ENCODE results near the gene RGL3.
A peak's percentile ranks its signal among the peaks of the same experiment; 100 is the strongest.

Gene RGL3

DNA sequence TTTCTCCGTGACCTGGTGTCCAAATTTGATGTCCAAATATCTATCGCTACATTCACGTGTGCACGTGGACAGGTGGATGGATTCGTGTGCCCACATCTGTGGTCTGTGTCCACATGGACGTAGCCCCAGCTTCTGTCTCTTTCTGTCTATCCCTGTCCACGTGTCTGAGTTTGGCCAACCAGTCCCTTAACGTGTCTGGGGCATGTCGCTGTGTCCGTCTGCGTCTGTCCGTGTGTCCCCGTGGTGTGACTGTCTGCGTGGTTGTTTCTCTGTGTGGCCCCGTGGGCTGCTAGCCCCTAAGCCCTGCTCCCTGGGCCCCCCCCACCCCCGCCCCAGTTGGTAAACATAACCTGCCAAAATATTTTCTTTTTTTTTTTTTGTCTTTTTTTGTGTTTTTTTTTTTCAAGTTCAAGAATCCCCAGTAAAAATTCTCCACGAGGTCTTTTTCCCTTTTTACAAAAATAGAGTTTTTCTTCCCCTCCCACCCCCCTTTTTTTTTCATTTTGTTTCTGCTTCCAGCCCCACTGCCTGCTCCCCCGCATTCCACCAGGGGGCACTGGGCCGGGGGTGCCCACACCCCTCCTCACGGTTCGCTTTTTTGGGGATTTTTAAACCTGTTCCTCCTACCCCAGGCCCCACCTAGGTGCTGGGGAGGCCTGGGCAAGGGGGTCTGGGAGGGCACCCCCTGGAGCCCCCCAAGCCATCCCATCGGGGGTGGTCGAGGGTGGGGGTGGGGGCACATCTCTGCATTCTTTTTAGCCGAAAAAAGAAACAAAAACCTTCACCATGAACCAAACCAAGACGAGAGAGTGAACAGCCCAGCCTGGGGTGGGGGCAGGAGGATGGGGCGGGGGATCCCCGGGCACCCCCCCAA is 34.6 kb upstream of the RGL3 start:
- DNase-seq (no peak), ATAC-seq (replicated peaks) (peak in 1 of 2 donors; percentile 34)
- Mint-ChIP-seq H3K9me3 (no peaks in the 10 kb centered on the region), H3K36me3 (peaks cover 14 to 20% of the 10 kb centered on the region in 2 donors), H3K4me1 (peaks cover 0 to 2% of the 10 kb centered on the region in 2 donors), H3K27me3 (peaks cover 0 to 15% of the 10 kb centered on the region in 2 donors), H3K27ac (no peak overlapping the region), H3K4me3 (no peak overlapping the region)

DNA sequence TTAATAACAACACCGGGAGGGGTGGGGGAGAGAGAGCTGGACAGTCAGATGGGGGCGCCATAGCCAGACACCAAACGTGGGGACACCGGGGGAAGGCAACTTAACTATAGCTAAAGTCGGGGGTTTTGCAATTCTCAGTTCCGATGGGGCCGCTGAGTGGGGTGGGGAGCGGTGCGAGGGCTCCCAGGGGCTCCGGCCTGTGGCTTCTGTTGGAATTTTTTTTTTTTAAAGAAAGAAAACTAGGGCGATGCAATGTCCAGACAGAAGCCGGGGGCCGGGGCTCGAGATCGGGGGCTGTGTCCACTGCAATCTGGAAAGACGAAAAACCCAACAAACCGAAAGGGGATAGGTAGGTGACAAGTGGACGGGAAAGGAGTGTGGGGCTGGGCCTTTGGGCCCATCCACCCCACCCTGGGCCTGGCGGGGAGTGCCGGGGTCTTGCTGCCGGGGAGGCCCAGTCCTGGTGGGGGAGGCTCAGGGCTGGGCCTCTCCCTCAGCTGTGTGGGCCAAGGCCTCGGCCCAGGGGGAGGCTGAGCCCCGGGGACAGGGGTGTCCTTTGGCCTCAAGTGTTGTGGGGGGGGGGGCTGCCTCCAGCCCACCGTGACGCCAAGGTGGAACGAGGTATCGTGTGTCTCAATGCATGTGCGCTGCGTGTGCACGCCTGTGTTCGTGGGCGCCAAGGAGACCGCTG is 33.7 kb upstream of the RGL3 start:
- peaks cover 0 to 6% of the 10 kb centered on the region in 2 donors for H3K27me3 Mint-ChIP-seq
- H3K9me3 Mint-ChIP-seq, result no peaks in the 10 kb centered on the region
- no peak overlapping the region for H3K27ac Mint-ChIP-seq
- ATAC-seq (replicated peaks), result no peak
- DNase-seq, result no peak
- H3K4me1 Mint-ChIP-seq, result peaks cover 0 to 2% of the 10 kb centered on the region in 2 donors
- H3K36me3 Mint-ChIP-seq, result peaks cover 19 to 27% of the 10 kb centered on the region in 2 donors
- H3K4me3 Mint-ChIP-seq, result no peak overlapping the region

DNA sequence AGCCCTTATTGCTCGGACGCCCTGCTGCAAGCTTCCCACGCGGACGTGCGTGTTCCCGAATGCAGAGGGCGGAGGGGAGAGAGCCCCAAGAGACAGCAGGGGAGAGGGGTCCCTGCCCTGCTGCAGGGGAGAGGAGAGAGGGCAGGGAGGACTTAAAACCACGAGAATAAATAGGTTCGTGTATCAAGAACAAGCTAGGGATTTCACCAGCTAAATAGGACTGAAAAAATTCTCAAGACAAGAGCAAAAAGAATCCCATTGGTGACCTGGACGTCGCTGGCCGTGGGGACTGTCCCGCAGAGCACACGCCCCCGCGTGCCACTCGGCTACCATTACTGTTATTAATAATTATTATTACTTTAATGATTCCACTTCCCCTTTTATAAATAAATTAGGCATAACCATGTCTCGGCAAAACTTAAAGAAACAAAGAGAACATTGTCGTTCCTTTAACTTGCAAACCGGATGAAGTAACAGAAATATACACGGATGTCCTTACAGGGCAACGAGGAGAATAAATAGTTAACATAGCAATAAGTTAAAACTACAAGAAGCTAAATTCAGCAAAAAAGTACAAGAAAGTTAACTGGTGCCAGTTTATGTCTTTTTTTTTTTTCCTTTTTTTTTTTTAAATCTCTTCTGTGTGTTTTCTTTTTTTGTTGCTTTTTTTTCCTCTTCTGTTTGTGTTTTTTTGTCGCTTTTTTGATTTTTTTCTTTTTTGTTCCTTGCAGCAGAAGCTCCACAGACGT is 32.9 kb upstream of the RGL3 start:
- H3K4me3 Mint-ChIP-seq, result no peak overlapping the region
- peak in 1 of 2 donors; percentile 29 for ATAC-seq (replicated peaks)
- no peak overlapping the region for H3K27ac Mint-ChIP-seq
- peaks cover 0 to 2% of the 10 kb centered on the region in 2 donors for H3K4me1 Mint-ChIP-seq
- H3K36me3 Mint-ChIP-seq, result peaks cover 22 to 31% of the 10 kb centered on the region in 2 donors
- no peak for DNase-seq
- H3K9me3 Mint-ChIP-seq, result no peaks in the 10 kb centered on the region
- no peaks in the 10 kb centered on the region for H3K27me3 Mint-ChIP-seq

DNA sequence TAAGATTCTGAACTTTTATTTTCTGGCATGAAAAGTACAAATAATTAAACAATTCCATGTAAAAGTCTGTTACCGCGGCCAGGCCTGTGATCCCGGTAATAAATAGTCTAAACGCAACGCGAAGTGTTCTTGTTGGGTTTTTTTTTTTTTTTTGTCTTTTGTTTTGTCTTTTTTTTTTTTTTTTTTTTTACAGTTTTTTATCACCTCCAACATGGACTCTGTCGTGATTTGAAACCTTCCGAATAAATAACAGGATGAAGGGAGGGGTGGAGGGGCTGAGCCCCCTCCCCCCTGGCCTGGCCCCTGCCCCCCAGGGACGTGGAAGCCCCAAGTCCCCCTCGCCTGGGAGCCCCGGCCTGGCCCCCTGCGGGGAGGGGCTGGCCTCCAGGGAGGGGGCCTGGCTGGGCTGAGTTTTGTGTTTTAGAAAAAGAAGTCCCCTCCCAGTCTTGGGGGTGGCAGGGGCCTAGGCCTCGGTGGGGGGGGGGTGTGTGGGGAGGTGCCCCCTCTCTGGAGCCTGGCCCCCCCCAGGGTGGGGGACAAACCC is 32.3 kb upstream of the RGL3 start:
- Mint-ChIP-seq H3K4me3 (no peak overlapping the region), H3K9me3 (no peaks in the 10 kb centered on the region), H3K27ac (no peak overlapping the region), H3K4me1 (peaks cover 0 to 4% of the 10 kb centered on the region in 2 donors), H3K27me3 (no peaks in the 10 kb centered on the region), H3K36me3 (peaks cover 22 to 36% of the 10 kb centered on the region in 2 donors)
- DNase-seq (no peak), ATAC-seq (replicated peaks) (no peak)

DNA sequence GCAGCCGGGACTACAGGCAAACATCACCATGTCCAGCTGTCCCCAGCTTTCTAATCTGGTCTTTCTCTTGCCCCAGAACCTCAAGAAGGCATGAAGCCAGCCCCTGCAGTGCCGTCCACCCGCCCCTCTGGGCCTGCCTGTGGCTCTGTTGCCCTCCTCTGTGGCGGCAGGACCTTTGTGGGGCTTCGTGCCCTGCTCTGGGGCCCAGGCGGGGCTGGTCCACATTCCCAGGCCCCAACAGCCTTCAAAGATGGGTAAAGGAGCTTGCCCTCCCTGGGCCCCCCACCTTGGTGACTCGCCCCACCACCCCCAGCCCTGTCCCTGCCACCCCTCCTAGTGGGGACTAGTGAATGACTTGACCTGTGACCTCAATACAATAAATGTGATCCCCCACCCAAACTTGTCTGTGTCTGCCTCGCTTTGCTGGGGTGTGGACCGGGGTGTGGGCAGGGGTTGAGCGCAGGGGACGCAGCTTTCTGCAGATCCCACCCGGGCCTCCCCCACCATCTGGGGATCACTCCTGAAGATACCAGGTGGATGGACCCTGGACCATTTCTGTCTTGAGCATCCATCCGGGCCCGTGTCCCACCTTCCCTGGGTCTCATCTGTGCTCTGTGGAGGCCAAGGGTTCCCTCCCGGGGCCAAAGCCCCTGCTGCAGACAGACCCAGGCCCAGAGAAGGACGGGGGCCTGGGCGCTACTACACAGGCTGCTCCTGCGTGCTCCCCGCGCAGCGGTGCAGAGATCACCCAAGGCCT is 31.6 kb upstream of the RGL3 start:
- Mint-ChIP-seq H3K4me3 (no peak overlapping the region), H3K27me3 (no peaks in the 10 kb centered on the region)

DNA sequence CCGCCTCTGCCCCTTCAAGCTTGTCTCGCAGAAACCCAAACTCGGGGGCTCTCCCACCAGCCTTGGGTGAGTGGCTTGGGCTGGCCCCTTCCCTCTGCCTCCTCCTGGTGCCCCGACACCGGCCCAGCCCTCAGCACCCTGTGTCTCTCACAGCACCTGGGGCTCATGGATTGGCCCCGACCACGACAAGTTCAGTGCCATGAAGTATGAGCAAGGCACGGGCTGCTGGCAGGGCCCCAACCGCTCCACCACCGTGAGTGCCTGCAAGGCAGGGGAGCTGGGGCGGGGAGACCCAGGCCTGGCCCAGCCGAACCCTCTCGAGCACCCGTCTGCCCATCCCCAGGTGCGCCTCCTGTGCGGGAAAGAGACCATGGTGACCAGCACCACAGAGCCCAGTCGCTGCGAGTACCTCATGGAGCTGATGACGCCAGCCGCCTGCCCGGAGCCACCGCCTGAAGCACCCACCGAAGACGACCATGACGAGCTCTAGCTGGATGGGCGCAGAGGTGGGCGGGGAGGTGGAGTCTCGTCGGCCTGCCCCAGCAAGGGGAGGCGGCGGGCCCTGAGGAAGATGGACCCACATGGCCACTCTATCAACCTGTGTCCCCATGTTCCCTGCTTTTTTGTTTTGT is 29.9 kb upstream of the RGL3 start:
- Mint-ChIP-seq H3K36me3 (peaks cover 26 to 52% of the 10 kb centered on the region in 2 donors), H3K27ac (no peak overlapping the region), H3K27me3 (no peaks in the 10 kb centered on the region), H3K4me3 (no peak overlapping the region), H3K9me3 (no peaks in the 10 kb centered on the region), H3K4me1 (peaks cover 3 to 10% of the 10 kb centered on the region in 2 donors)
- DNase-seq (no peak), ATAC-seq (replicated peaks) (no peak)

More for the DNA sequence above, 31.6 kb upstream of the RGL3 start:
- no peak for DNase-seq
- Mint-ChIP-seq H3K27ac (no peak overlapping the region), H3K36me3 (peaks cover 22 to 36% of the 10 kb centered on the region in 2 donors), H3K9me3 (no peaks in the 10 kb centered on the region), H3K4me1 (peaks cover 0 to 4% of the 10 kb centered on the region in 2 donors)
- no peak for ATAC-seq (replicated peaks)

DNA sequence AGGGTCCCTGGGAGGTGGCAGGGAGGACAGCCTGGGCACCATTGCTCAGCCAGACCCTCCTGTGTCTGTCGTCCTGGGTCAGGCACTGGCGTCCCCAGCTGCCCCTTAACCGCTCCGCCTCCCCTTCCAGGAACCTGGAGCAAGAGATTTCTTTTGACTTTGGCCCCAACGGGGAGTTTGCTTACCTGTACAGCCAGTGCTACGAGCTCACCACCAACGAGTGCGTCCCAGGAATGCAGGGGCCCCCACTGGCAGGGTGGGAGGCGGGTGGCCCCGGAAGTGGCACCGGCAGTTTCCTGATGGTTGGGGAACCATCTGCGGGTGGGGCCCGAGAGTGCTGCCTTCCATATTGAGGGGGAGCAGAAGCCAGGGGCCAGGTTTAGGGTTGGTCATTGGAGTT is 29.3 kb upstream of the RGL3 start:
- ATAC-seq (replicated peaks) (no peak), DNase-seq (no peak)
- peaks cover 5 to 11% of the 10 kb centered on the region in 2 donors for H3K4me1 Mint-ChIP-seq
- no peak overlapping the region for H3K4me3 Mint-ChIP-seq
- H3K9me3 Mint-ChIP-seq, result no peaks in the 10 kb centered on the region
- peaks cover 28 to 54% of the 10 kb centered on the region in 2 donors for H3K36me3 Mint-ChIP-seq
- H3K27ac Mint-ChIP-seq, result peak overlapping the region; percentile 37
- no peaks in the 10 kb centered on the region for H3K27me3 Mint-ChIP-seq

DNA sequence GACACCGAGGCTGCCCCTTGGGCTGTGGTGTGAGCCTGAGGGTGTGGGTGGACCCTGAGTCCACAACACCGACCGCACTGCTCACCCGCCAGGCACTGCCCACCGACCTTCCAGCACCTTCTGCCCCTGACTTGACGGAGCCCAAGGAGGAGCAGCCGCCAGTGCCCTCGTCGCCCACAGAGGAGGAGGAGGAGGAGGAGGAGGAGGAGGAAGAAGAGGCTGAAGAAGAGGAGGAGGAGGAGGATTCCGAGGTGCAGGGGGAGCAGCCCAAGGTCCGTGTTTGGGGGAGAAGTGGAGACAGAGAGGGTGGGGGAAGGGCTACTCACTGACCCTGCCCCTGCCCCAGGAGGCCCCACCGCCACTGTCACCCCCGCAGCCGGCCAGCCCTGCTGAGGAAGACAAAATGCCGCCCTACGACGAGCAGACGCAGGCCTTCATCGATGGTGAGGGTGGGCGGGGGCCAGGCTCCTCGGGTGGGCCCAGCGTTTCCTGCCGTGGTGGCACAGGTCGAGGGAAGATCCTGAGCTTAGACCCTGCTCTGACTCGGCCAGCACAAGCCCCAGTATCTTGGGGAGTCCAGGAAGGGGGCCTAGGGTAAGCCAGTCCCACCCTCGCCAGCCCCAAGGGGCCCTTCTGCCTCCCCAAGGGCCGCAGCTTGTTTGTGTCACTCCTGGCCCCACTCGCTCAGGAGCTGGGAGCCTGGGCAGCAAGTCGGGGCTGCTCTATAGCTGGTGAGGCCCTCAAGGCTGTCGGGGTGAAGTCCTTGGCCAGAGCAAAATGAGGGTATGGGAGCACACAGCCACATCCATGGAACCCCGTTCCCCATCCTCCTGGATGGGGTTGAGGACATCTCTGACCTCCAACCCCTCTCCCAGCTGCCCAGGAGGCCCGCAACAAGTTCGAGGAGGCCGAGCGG is 28.5 kb upstream of the RGL3 start:
- ATAC-seq (replicated peaks) (no peak), DNase-seq (no peak)
- Mint-ChIP-seq H3K27me3 (no peaks in the 10 kb centered on the region), H3K27ac (peak overlapping the region; percentile 14), H3K36me3 (peaks cover 28 to 54% of the 10 kb centered on the region in 2 donors), H3K4me3 (no peak overlapping the region), H3K9me3 (no peaks in the 10 kb centered on the region), H3K4me1 (peaks cover 5 to 11% of the 10 kb centered on the region in 2 donors)

DNA sequence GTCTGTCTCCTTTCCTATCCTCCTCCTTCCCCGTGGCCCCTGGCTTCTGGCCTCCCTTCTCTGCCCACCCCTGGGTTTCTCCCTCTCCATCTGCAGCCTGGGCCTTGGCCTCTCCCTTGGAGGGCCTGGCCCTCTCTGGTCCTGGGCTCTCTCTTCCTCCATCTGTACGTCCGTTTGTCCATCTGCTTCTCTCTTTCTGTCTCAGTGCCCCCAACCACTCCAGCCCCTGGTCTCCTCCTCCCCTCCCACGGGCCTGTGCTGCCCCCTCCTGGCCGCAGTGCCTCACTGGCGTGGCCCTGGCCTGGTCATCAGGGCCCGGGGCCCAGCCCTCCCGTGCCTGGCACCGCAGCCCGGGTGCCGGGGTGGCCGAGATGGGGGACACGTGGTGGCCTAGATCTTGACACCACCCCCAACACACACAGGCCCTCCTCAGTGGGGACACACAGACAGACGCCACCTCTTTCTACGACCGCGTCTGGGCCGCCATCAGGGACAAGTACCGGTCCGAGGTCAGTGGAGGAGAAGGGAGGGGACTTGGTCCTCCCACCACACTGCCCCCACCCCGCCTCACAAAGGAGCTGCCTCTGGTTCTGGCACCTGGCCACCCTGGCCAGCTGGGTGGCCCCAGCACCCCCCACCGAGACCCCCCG is 27.7 kb upstream of the RGL3 start:
- no peak overlapping the region for H3K27ac Mint-ChIP-seq
- peaks cover 11 to 14% of the 10 kb centered on the region in 2 donors for H3K4me1 Mint-ChIP-seq
- peaks cover 34 to 61% of the 10 kb centered on the region in 2 donors for H3K36me3 Mint-ChIP-seq
- H3K4me3 Mint-ChIP-seq, result no peak overlapping the region
- no peaks in the 10 kb centered on the region for H3K9me3 Mint-ChIP-seq
- peak; percentile 78 to 81 for ATAC-seq (replicated peaks)
- peak; percentile 29 for DNase-seq
- H3K27me3 Mint-ChIP-seq, result no peaks in the 10 kb centered on the region

DNA sequence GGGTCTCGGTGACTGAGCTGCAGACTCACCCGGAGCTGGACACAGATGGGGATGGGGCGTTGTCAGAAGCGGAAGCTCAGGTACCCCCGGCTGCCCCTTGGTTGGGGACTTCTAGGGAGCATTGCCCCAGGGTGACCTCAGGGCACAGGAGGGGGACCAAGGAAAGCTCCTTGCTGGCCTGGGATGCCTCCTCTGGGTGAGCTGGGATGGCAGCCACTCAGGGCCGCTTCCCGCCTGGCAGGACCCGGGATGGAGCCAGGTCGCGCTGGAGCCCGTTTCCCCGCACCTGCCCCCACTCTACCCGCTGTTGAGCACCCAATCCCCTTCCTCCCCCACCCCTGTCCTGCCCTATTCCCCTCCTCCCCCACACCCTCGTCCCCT is 27.1 kb upstream of the RGL3 start:
- peaks cover 14 to 15% of the 10 kb centered on the region in 2 donors for H3K4me1 Mint-ChIP-seq
- peaks cover 35 to 64% of the 10 kb centered on the region in 2 donors for H3K36me3 Mint-ChIP-seq
- ATAC-seq (replicated peaks) (no peak), DNase-seq (no peak)
- H3K27ac Mint-ChIP-seq, result no peak overlapping the region
- no peak overlapping the region for H3K4me3 Mint-ChIP-seq
- no peaks in the 10 kb centered on the region for H3K9me3 Mint-ChIP-seq
- no peaks in the 10 kb centered on the region for H3K27me3 Mint-ChIP-seq

DNA sequence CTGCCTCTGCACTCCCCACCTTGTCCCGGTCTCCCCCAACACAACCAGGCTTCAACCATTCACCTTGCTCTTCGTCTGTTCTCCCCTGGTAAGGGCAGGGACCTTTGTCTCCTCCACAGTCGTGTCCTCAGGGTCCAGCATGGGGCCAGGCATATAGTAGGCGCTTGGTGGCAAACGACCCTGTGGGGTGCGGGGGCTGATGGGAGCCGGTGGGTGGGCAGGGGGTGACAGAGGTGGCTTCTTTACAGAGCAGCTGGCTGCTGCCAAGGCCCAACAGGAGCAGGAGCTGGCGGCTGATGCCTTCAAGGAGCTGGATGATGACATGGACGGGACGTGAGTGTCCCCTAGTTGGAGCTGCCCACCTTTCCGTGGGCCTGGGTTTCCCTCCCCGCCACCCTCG is 26.0 kb upstream of the RGL3 start:
- no peaks in the 10 kb centered on the region for H3K27me3 Mint-ChIP-seq
- H3K9me3 Mint-ChIP-seq, result no peaks in the 10 kb centered on the region
- peaks cover 38 to 67% of the 10 kb centered on the region in 2 donors for H3K36me3 Mint-ChIP-seq
- H3K4me1 Mint-ChIP-seq, result peaks cover 20 to 25% of the 10 kb centered on the region in 2 donors
- no peak overlapping the region for H3K27ac Mint-ChIP-seq
- DNase-seq, result no peak
- no peak overlapping the region for H3K4me3 Mint-ChIP-seq
- no peak for ATAC-seq (replicated peaks)

DNA sequence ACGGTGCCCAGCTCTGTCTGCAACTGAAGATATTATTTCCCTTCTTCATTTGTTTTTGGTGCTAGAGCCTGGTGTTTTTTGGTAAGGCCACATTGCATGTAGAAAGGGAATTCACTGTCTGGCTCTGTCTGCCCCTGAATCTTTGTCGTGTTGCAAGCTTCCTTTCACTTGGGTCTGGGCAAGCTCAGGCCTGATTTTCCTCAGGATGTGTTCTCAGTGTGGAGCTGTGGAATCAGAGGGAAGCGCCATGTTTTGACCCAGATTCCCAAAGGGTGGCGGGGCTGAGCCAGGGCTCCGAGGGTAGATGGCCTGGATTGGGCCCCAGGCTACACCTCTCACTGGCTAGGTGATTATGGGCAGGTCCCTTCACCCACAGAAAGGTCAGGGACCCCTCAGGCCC is 24.9 kb upstream of the RGL3 start:
- H3K27ac Mint-ChIP-seq, result no peak overlapping the region

More for the DNA sequence above, 24.9 kb upstream of the RGL3 start:
- no peaks in the 10 kb centered on the region for H3K27me3 Mint-ChIP-seq
- no peak for ATAC-seq (replicated peaks)
- no peaks in the 10 kb centered on the region for H3K9me3 Mint-ChIP-seq
- H3K36me3 Mint-ChIP-seq, result peaks cover 36 to 60% of the 10 kb centered on the region in 2 donors
- no peak overlapping the region for H3K4me3 Mint-ChIP-seq
- DNase-seq, result no peak
- peaks cover 20 to 25% of the 10 kb centered on the region in 2 donors for H3K4me1 Mint-ChIP-seq
